Measurements from ENCODE around the gene BCORL1.

Gene BCORL1
- long read RNA-seq, partial matches to known transcripts, result 1 of 2 reads
- long read RNA-seq, other reads (novel, unspliced or antisense), result 1 of 2 reads

GRCh38 chrX:129982300-129983251, at the start of gene BCORL1:
Gene BCORL1, plus strand, starts transcription at chrX:129982635. Its CDS starts 22,597 bp downstream, at chrX:130005232.
- no peak within 1 kb of the TSS; the same call in 1 of the 2 replicates for H3K4me3 ChIP-seq (replicated peaks; ENCODE audit: insufficient read depth, low read length)
- H3K27me3 ChIP-seq (ENCODE audit: insufficient read depth, poor library complexity, severe bottlenecking), result no peaks in the 10 kb centered on the region
- peak within 1 kb of the TSS; percentile 55 for H3K27ac ChIP-seq (replicated peaks)
- DNase-seq (ENCODE audit: low read depth in 1 of 2, low spot score in 1 of 2), result peak; percentile 72 to 90
- peak; percentile 82 for TF ChIP-seq POLR2AphosphoS5 (IDR thresholded peaks at IDR 0.05; ENCODE audit: low read depth)
- TF ChIP-seq GABPA (IDR thresholded peaks at IDR 0.05; ENCODE audit: low read depth), result peak; percentile 28; the same call in 1 of the 2 replicates
- TF ChIP-seq CTCF (IDR thresholded peaks at IDR 0.05; ENCODE audit: insufficient read depth, low read length), result no peak
- peak; percentile 32 for TF ChIP-seq REST (IDR thresholded peaks at IDR 0.05; ENCODE audit: insufficient replicate concordance, low read depth)
- TF ChIP-seq SPI1 (IDR thresholded peaks at IDR 0.05; ENCODE audit: borderline replicate concordance, low read depth), result peak; percentile 64; the same call in 1 of the 2 replicates

GRCh38 chrX:129932821-129933321, 49.6 kb upstream of the BCORL1 start:
- no peak for DNase-seq (ENCODE audit: low read depth in 1 of 2, low spot score in 1 of 2)
- Histone ChIP-seq H3K4me3 (replicated peaks; ENCODE audit: insufficient read depth, low read length) (peak overlapping the region; percentile 51), H3K27me3 (ENCODE audit: insufficient read depth, poor library complexity, severe bottlenecking) (peaks cover 5% of the 10 kb centered on the region), H3K27ac (replicated peaks) (no peak overlapping the region)
- TF ChIP-seq GABPA (IDR thresholded peaks at IDR 0.05; ENCODE audit: low read depth) (no peak), SPI1 (IDR thresholded peaks at IDR 0.05; ENCODE audit: borderline replicate concordance, low read depth) (no peak), REST (IDR thresholded peaks at IDR 0.05; ENCODE audit: insufficient replicate concordance, low read depth) (no peak), CTCF (IDR thresholded peaks at IDR 0.05; ENCODE audit: insufficient read depth, low read length) (no peak), POLR2AphosphoS5 (IDR thresholded peaks at IDR 0.05; ENCODE audit: low read depth) (no peak)

GRCh38 chrX:129933700-129934099, 48.7 kb upstream of the BCORL1 start:
- H3K27me3 ChIP-seq (ENCODE audit: insufficient read depth, poor library complexity, severe bottlenecking), result peaks cover 5% of the 10 kb centered on the region
- H3K27ac ChIP-seq (replicated peaks), result no peak overlapping the region
- DNase-seq (ENCODE audit: low read depth in 1 of 2, low spot score in 1 of 2), result no peak
- no peak overlapping the region for H3K4me3 ChIP-seq (replicated peaks; ENCODE audit: insufficient read depth, low read length)
- TF ChIP-seq POLR2AphosphoS5 (IDR thresholded peaks at IDR 0.05; ENCODE audit: low read depth) (no peak), GABPA (IDR thresholded peaks at IDR 0.05; ENCODE audit: low read depth) (no peak), REST (IDR thresholded peaks at IDR 0.05; ENCODE audit: insufficient replicate concordance, low read depth) (no peak), SPI1 (IDR thresholded peaks at IDR 0.05; ENCODE audit: borderline replicate concordance, low read depth) (no peak), CTCF (IDR thresholded peaks at IDR 0.05; ENCODE audit: insufficient read depth, low read length) (no peak)
